Neuronal stem cell (in vitro differentiated cells): ENCODE data around the gene FLNA.
"Not testable (repeated sequence)": the region's sequence is repeated elsewhere in the genome, so short reads cannot be mapped to it uniquely, and the experiment has no call there.

ENCODE experiments used
- DNase-seq: peaks from one replicate; pipeline ENCODE4 v3.0.0-alpha.2; 2013; ENCODE audit warnings: low spot score
- H2AFZ ChIP-seq: one replicate; pipeline ENCODE4 v1.6.1; 2013; ENCODE audit warnings: mild to moderate bottlenecking, low read length, inconsistent platforms
- H2AK5ac ChIP-seq: 2 replicates; pipeline ENCODE4 v1.6.1; 2013; ENCODE audit warnings: low read depth, mild to moderate bottlenecking, inconsistent platforms, low read length, moderate library complexity, mixed read lengths
- H2BK120ac ChIP-seq: 2 replicates; pipeline ENCODE4 v1.6.1; 2013; ENCODE audit warnings: low read depth, mild to moderate bottlenecking, inconsistent platforms, low read length, moderate library complexity, mixed read lengths
- H2BK12ac ChIP-seq: one replicate; pipeline ENCODE4 v1.6.1; 2013; ENCODE audit warnings: low read length, inconsistent platforms
- H2BK15ac ChIP-seq: 2 replicates; pipeline ENCODE4 v1.6.1; 2013; ENCODE audit warnings: mild to moderate bottlenecking, low read length, inconsistent platforms, mixed read lengths
- H2BK5ac ChIP-seq: one replicate; pipeline ENCODE4 v1.6.1; 2013; ENCODE audit warnings: inconsistent platforms, mild to moderate bottlenecking, low read length, moderate library complexity
- H3K14ac ChIP-seq: one replicate; pipeline ENCODE4 v1.6.1; 2013; ENCODE audit warnings: low read length, inconsistent platforms
- H3K18ac ChIP-seq: 2 replicates; pipeline ENCODE4 v1.6.1; 2013; ENCODE audit warnings: low read length, inconsistent platforms
- H3K23ac ChIP-seq: 2 replicates; pipeline ENCODE4 v1.6.1; 2013; ENCODE audit warnings: low read depth, mild to moderate bottlenecking, mixed read lengths, low read length, inconsistent platforms; ENCODE audit not compliant: poor library complexity
- H3K27ac ChIP-seq: replicated peaks from 3 replicates; pipeline ENCODE4 v1.5.1; 2013; ENCODE audit warnings: low read length, inconsistent platforms
- H3K27me3 ChIP-seq, 3 experiments: 2 replicates each; pipeline ENCODE4 v1.6.1; 2013; ENCODE audit warnings: low read length in 3 of 3, mild to moderate bottlenecking in 2 of 3, inconsistent platforms in 1 of 3, low read depth in 1 of 3, mixed read lengths in 1 of 3, moderate library complexity in 1 of 3; ENCODE audit not compliant: control insufficient read depth in 3 of 3, insufficient read depth in 3 of 3
- H3K36me3 ChIP-seq, 2 donors: replicated peaks in 1 of 2; 2 replicates each; pipeline ENCODE4 v1.6.1; 2013; ENCODE audit warnings: low read length in 2 of 2; ENCODE audit not compliant: control insufficient read depth in 2 of 2, insufficient read depth in 2 of 2
- H3K4ac ChIP-seq: 2 replicates; pipeline ENCODE4 v1.6.1; 2013; ENCODE audit warnings: inconsistent platforms, mild to moderate bottlenecking, low read length, moderate library complexity
- H3K4me1 ChIP-seq, 2 donors: 1 replicate in 1 of 2; 2 replicates in 1 of 2; pipeline ENCODE4 v1.6.1; 2013; ENCODE audit warnings: low read length in 2 of 2, low read depth in 1 of 2; ENCODE audit not compliant: control insufficient read depth in 2 of 2, insufficient read depth in 1 of 2
- H3K4me2 ChIP-seq: one replicate; pipeline ENCODE4 v1.6.1; 2013; ENCODE audit warnings: mild to moderate bottlenecking, low read length, inconsistent platforms; ENCODE audit not compliant: insufficient read depth, poor library complexity, severe bottlenecking
- H3K4me3 ChIP-seq, 2 donors: 2 replicates each; pipeline ENCODE4 v1.5.1; 2013; ENCODE audit warnings: low read length in 2 of 2, mild to moderate bottlenecking in 2 of 2, inconsistent platforms in 1 of 2, moderate library complexity in 1 of 2
- H3K79me1 ChIP-seq: one replicate; pipeline ENCODE4 v1.6.1; 2013; ENCODE audit warnings: low read depth, mild to moderate bottlenecking, inconsistent platforms, low read length, moderate library complexity
- H3K9ac ChIP-seq: one replicate; pipeline ENCODE4 v1.6.1; 2013; ENCODE audit warnings: mild to moderate bottlenecking, low read depth, low read length, inconsistent platforms; ENCODE audit not compliant: poor library complexity
- H3K9me3 ChIP-seq, 2 donors: replicated peaks in 1 of 2; 2 replicates each; pipeline versions ENCODE3 to v1.6.1; 2013; ENCODE audit warnings: low read length in 2 of 2, mild to moderate bottlenecking in 2 of 2, inconsistent platforms in 1 of 2, low read depth in 1 of 2, mixed read lengths in 1 of 2, moderate library complexity in 1 of 2; ENCODE audit not compliant: control insufficient read depth in 2 of 2, insufficient read depth in 1 of 2
- H4K8ac ChIP-seq: one replicate; pipeline ENCODE4 v1.6.1; 2013; ENCODE audit warnings: low read depth, mild to moderate bottlenecking, inconsistent platforms, low read length, moderate library complexity
- H4K91ac ChIP-seq: one replicate; pipeline ENCODE4 v1.6.1; 2013; ENCODE audit warnings: low read length, low read depth, mild to moderate bottlenecking, inconsistent platforms; ENCODE audit not compliant: poor library complexity
- WGBS, 2 donors: extraction: QIAGEN DNeasy Blood & Tissue Kit; methylation state at CpG; one replicate each; pipeline ENCODE4 v1.1.7; 2013; ENCODE audit warnings: missing lambda C conversion rate in 2 of 2, mixed read lengths in 1 of 2; ENCODE audit not compliant: insufficient read length in 2 of 2, insufficient replicate concordance in 1 of 2; ENCODE audit errors: extremely low coverage in 2 of 2; 5-methylcytosine and 5-hydroxymethylcytosine counted together

The FLNA gene

GRCh38 chrX:154401045-154401799, 26.8 kb upstream of the FLNA start:
- no peak overlapping the region for H3K4ac ChIP-seq
- no CpG with 5 or more reads among the region's 6 CpGs for WGBS, 2 donors

GRCh38 chrX:154400369-154400817, 26.0 kb upstream of the FLNA start:
- not testable (repeated sequence) for H3K23ac ChIP-seq, H2BK15ac ChIP-seq, H4K8ac ChIP-seq, H3K9ac ChIP-seq, H3K4ac ChIP-seq, H3K4me2 ChIP-seq, H3K27ac ChIP-seq, H2BK120ac ChIP-seq, H3K18ac ChIP-seq, H2BK5ac ChIP-seq, DNase-seq, H4K91ac ChIP-seq, H2AFZ ChIP-seq, H2AK5ac ChIP-seq, H2BK12ac ChIP-seq, H3K4me1 ChIP-seq, H3K9me3 ChIP-seq, H3K27me3 ChIP-seq, H3K14ac ChIP-seq, H3K4me3 ChIP-seq, H3K79me1 ChIP-seq
- WGBS, 2 donors: no CpG with 5 or more reads among the region's 6 CpGs
- peaks cover 18 to 27% of the 10 kb centered on the region in 2 donors for H3K36me3 ChIP-seq

More at GRCh38 chrX:154401045-154401799, 26.8 kb upstream of the FLNA start:
- Histone ChIP-seq H4K8ac (no peak overlapping the region), H3K4me2 (no peak overlapping the region), H2AFZ (no peak overlapping the region), H3K4me1 (peaks cover 4 to 6% of the 10 kb centered on the region in 2 donors), H3K9ac (no peak overlapping the region), H3K79me1 (peaks cover 2% of the 10 kb centered on the region), H3K23ac (peak overlapping the region; percentile 80), H2AK5ac (no peak overlapping the region), H2BK5ac (no peak overlapping the region), H3K9me3 (no peaks in the 10 kb centered on the region), H3K18ac (no peak overlapping the region), H2BK15ac (no peak overlapping the region), H3K4me3 (no peak overlapping the region), H4K91ac (no peak overlapping the region), H3K36me3 (peaks cover 18 to 27% of the 10 kb centered on the region in 2 donors), H3K14ac (no peak overlapping the region), H2BK12ac (no peak overlapping the region), H3K27me3 (no peaks in the 10 kb centered on the region), H3K27ac (no peak overlapping the region), H2BK120ac (no peak overlapping the region)
- DNase-seq: no peak

GRCh38 chrX:154399527-154400368, 25.3 kb upstream of the FLNA start:
- H3K9ac ChIP-seq: no peak overlapping the region
- H3K4me3 ChIP-seq: peak overlapping the region; percentile 85 to 96
- H2AK5ac ChIP-seq: no peak overlapping the region
- no peak overlapping the region for H2BK15ac ChIP-seq
- H3K4me1 ChIP-seq: peaks cover 4 to 6% of the 10 kb centered on the region in 2 donors
- peaks cover 2% of the 10 kb centered on the region for H3K79me1 ChIP-seq
- H2BK5ac ChIP-seq: no peak overlapping the region
- no peak overlapping the region for H3K18ac ChIP-seq
- no peak overlapping the region for H2AFZ ChIP-seq
- H3K36me3 ChIP-seq: peaks cover 18 to 27% of the 10 kb centered on the region in 2 donors
- H3K4ac ChIP-seq: no peak overlapping the region
- no peak overlapping the region for H3K14ac ChIP-seq
- no peaks in the 10 kb centered on the region for H3K9me3 ChIP-seq
- no peak overlapping the region for H3K23ac ChIP-seq
- H2BK12ac ChIP-seq: no peak overlapping the region
- H3K27me3 ChIP-seq: no peaks in the 10 kb centered on the region
- H2BK120ac ChIP-seq: no peak overlapping the region
- H4K91ac ChIP-seq: no peak overlapping the region
- DNase-seq: no peak
- H4K8ac ChIP-seq: no peak overlapping the region
- WGBS, 2 donors: no CpG with 5 or more reads among the region's 14 CpGs
- peak overlapping the region; percentile 14 for H3K4me2 ChIP-seq
- no peak overlapping the region for H3K27ac ChIP-seq
